Measurements from ENCODE around the gene CDKN2AIP.

Gene CDKN2AIP

GRCh38 chr4:183411291-183411861 lies 33.1 kb upstream of the CDKN2AIP start:
- Histone ChIP-seq H3K4me2 (ENCODE audit: low read depth, low read length, poor library complexity, severe bottlenecking) (no peak overlapping the region), H3K4me1 (ENCODE audit: insufficient read depth, low read length, poor library complexity, severe bottlenecking) (peaks cover 21% of the 10 kb centered on the region), H3K36me3 (ENCODE audit: insufficient read depth, low read length) (no peaks in the 10 kb centered on the region), H3K27me3 (ENCODE audit: insufficient read depth, low read length, poor library complexity, severe bottlenecking) (no peaks in the 10 kb centered on the region), H3F3A (ENCODE audit: low read depth) (peaks cover 2% of the 10 kb centered on the region; the same call in 1 of the 2 replicates), H3K79me2 (ENCODE audit: insufficient read depth, low read length) (peaks cover 4% of the 10 kb centered on the region; the same call in 1 of the 2 replicates), H3K9me3 (ENCODE audit: insufficient read depth, low read depth, low read length) (no peaks in the 10 kb centered on the region), H3K9ac (ENCODE audit: low read depth, low read length, poor library complexity, severe bottlenecking) (no peak overlapping the region), H3K4me3 (ENCODE audit: low read length, poor library complexity, severe bottlenecking) (no peak overlapping the region), H2AFZ (ENCODE audit: low read length) (no peak overlapping the region), H4K20me1 (ENCODE audit: insufficient read depth, low read length, poor library complexity, severe bottlenecking) (no peaks in the 10 kb centered on the region), H3K9me2 (replicated peaks; ENCODE audit: low read depth, low read length) (no peaks in the 10 kb centered on the region)
- TF ChIP-seq EZH2phosphoT487 (IDR thresholded peaks at IDR 0.05; ENCODE audit: borderline replicate concordance): no peak
- TF ChIP-seq, protein P1, sequence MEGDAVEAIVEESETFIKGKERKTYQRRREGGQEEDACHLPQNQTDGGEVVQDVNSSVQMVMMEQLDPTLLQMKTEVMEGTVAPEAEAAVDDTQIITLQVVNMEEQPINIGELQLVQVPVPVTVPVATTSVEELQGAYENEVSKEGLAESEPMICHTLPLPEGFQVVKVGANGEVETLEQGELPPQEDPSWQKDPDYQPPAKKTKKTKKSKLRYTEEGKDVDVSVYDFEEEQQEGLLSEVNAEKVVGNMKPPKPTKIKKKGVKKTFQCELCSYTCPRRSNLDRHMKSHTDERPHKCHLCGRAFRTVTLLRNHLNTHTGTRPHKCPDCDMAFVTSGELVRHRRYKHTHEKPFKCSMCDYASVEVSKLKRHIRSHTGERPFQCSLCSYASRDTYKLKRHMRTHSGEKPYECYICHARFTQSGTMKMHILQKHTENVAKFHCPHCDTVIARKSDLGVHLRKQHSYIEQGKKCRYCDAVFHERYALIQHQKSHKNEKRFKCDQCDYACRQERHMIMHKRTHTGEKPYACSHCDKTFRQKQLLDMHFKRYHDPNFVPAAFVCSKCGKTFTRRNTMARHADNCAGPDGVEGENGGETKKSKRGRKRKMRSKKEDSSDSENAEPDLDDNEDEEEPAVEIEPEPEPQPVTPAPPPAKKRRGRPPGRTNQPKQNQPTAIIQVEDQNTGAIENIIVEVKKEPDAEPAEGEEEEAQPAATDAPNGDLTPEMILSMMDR (conservative IDR thresholded peaks at IDR 0.05; ENCODE audit: low read length): no peak

- Histone ChIP-seq H3K9me2 (replicated peaks; ENCODE audit: low read depth, low read length) (no peaks in the 10 kb centered on the region), H2AFZ (ENCODE audit: low read length) (no peak overlapping the region), H3K36me3 (ENCODE audit: insufficient read depth, low read length) (no peaks in the 10 kb centered on the region), H4K20me1 (ENCODE audit: insufficient read depth, low read length, poor library complexity, severe bottlenecking) (no peaks in the 10 kb centered on the region), H3K27me3 (ENCODE audit: insufficient read depth, low read length, poor library complexity, severe bottlenecking) (no peaks in the 10 kb centered on the region), H3K79me2 (ENCODE audit: insufficient read depth, low read length) (peaks cover 4% of the 10 kb centered on the region; the same call in 1 of the 2 replicates), H3K9ac (ENCODE audit: low read depth, low read length, poor library complexity, severe bottlenecking) (no peak overlapping the region), H3K9me3 (ENCODE audit: insufficient read depth, low read depth, low read length) (no peaks in the 10 kb centered on the region), H3K4me1 (ENCODE audit: insufficient read depth, low read length, poor library complexity, severe bottlenecking) (peaks cover 22% of the 10 kb centered on the region), H3K4me2 (ENCODE audit: low read depth, low read length, poor library complexity, severe bottlenecking) (no peak overlapping the region), H3K4me3 (ENCODE audit: low read length, poor library complexity, severe bottlenecking) (no peak overlapping the region), H3F3A (ENCODE audit: low read depth) (peaks cover 2% of the 10 kb centered on the region; the same call in 1 of the 2 replicates)
- TF ChIP-seq, protein P1 (conservative IDR thresholded peaks at IDR 0.05; ENCODE audit: low read length): no peak
- no peak for TF ChIP-seq EZH2phosphoT487 (IDR thresholded peaks at IDR 0.05; ENCODE audit: borderline replicate concordance)
These were observed 31.6 kb upstream of the CDKN2AIP start for GRCh38 chr4:183412821-183413220.

DNA sequence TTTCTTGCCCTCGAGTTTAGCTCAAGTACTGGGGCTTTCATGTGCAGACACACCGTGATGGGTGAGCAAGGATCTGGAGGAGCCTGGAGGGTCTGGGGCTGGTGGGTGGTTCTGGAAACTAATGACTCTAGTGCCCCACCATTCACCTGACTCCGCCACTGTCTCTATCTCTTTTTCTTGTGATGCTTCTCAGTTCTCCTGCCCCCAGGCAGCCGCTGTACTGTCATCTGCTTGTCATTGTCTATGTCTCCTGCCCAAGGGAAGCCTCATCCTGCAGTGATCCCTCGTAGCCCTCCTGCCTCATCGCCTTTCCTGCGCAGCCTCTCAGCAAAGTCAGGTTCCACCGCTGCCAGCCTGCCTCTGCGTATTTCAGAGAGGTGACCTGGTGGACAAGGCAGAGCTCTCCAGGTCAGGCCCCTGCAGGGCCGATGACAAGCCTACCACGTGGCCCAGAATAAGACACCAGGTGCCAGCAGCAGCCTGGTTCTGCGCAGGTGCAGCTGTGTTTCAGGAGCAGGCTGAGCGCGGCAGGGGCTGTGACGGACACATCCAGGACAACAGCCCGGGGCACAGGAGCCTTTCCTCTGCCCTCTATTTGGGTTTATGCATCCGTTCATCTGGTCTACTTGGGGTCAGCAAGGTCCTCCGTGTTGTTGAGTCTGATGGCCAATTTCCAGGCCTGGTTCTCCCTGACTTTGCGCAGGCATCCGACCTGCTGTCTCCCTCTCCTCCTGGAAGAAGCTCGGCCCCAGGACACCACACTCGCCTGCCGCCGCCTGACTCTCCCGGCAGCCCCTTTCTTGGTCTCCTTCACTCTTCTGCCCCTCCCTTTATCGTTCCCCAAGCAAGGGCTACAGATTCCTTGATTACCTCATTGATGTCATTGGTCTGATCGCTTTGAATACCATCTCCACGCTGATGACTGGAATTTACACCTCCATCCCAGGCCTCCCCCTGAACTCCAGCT lies 30.9 kb upstream of the CDKN2AIP start:
- Histone ChIP-seq H3K9me3 (ENCODE audit: insufficient read depth, low read depth, low read length) (no peaks in the 10 kb centered on the region), H2AFZ (ENCODE audit: low read length) (no peak overlapping the region), H3F3A (ENCODE audit: low read depth) (peaks cover 2% of the 10 kb centered on the region; the same call in 1 of the 2 replicates), H3K4me1 (ENCODE audit: insufficient read depth, low read length, poor library complexity, severe bottlenecking) (peaks cover 15% of the 10 kb centered on the region), H3K4me3 (ENCODE audit: low read length, poor library complexity, severe bottlenecking) (no peak overlapping the region), H3K36me3 (ENCODE audit: insufficient read depth, low read length) (no peaks in the 10 kb centered on the region), H3K9me2 (replicated peaks; ENCODE audit: low read depth, low read length) (no peaks in the 10 kb centered on the region), H3K9ac (ENCODE audit: low read depth, low read length, poor library complexity, severe bottlenecking) (no peak overlapping the region), H3K79me2 (ENCODE audit: insufficient read depth, low read length) (no peaks in the 10 kb centered on the region), H4K20me1 (ENCODE audit: insufficient read depth, low read length, poor library complexity, severe bottlenecking) (no peaks in the 10 kb centered on the region), H3K27me3 (ENCODE audit: insufficient read depth, low read length, poor library complexity, severe bottlenecking) (no peaks in the 10 kb centered on the region), H3K4me2 (ENCODE audit: low read depth, low read length, poor library complexity, severe bottlenecking) (no peak overlapping the region)
- TF ChIP-seq EZH2phosphoT487 (IDR thresholded peaks at IDR 0.05; ENCODE audit: borderline replicate concordance): no peak
- TF ChIP-seq, protein P1 (conservative IDR thresholded peaks at IDR 0.05; ENCODE audit: low read length): no peak

Measured in Loucy (cell line).